ENCODE measurements around the gene CLIC1. TPM values are rescaled to one million over a fixed set of nuclear protein-coding genes. Genes with fewer than 3 reads are reported as not detected.

CLIC1 gene
- total and polyA plus RNA-seq, 2 experiments from 2014 or later = 463 to 599 TPM

DNA sequence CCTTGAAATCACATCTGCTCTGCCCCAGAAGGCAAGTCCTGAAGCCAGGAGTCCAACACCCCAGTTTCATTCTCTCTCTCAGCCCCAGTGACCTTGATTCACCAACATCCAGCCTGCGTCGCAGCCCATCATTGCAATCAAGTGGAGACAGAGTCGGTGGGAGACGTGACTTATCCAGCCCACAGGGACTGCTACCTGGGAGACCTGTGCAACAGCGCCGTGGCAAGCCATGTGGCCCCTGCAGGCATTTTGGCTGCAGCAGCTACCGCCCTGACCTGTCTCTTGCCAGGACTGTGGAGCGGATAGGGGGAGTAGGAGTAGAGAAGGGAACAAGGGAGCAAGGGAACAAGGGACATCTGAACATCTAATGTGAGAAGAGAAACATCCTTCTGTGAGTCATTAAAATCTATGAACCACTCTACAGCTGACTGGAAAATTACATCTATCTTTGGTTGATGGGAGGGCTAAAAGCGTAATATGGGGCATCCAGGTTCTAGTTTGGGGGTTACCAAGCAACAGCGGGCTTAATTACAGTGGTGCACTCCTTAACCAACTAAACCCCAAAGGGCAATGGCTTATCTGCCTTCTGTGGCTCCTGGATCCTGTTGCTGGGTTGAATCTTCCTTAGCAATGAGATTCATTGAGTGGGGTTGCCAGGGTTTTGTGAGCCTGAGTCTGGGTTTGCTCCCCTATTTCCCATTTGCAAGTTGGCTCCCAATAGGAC, 18.7 kb downstream of the CLIC1 start:
- Histone ChIP-seq H3K27me3 (no peaks in the 10 kb centered on the region), H4K20me1 (ENCODE audit: insufficient read depth, poor library complexity, severe bottlenecking) (no peaks in the 10 kb centered on the region), H3K4me3 (no peak overlapping the region), H3K9me2 (replicated peaks; ENCODE audit: insufficient read depth) (no peaks in the 10 kb centered on the region), H3K27ac (no peak overlapping the region), H3K4me1 (ENCODE audit: insufficient read depth) (peaks cover 25% of the 10 kb centered on the region), H2AFZ (no peak overlapping the region), H3K79me2 (no peaks in the 10 kb centered on the region), H3K9me3 (ENCODE audit: low read depth) (no peaks in the 10 kb centered on the region), H3K4me2 (no peak overlapping the region), H3K36me3 (replicated peaks; ENCODE audit: insufficient read depth, low read depth) (no peaks in the 10 kb centered on the region)
- DNase-seq (ENCODE audit: low spot score) = peak; percentile 26
- no peak for TF ChIP-seq EZH2phosphoT487 (IDR thresholded peaks at IDR 0.05; ENCODE audit: low read depth, severe bottlenecking, unreplicated experiment)
- TF ChIP-seq EZH2 (IDR thresholded peaks at IDR 0.05; ENCODE audit: borderline replicate concordance) = no peak
- no peak for TF ChIP-seq CTCF (IDR thresholded peaks at IDR 0.05; ENCODE audit: poor library complexity)
- 56% methylated on average over 10 of the region's 10 CpGs for WGBS (ENCODE audit: low lambda C conversion rate, missing lambda C conversion rate)

DNA sequence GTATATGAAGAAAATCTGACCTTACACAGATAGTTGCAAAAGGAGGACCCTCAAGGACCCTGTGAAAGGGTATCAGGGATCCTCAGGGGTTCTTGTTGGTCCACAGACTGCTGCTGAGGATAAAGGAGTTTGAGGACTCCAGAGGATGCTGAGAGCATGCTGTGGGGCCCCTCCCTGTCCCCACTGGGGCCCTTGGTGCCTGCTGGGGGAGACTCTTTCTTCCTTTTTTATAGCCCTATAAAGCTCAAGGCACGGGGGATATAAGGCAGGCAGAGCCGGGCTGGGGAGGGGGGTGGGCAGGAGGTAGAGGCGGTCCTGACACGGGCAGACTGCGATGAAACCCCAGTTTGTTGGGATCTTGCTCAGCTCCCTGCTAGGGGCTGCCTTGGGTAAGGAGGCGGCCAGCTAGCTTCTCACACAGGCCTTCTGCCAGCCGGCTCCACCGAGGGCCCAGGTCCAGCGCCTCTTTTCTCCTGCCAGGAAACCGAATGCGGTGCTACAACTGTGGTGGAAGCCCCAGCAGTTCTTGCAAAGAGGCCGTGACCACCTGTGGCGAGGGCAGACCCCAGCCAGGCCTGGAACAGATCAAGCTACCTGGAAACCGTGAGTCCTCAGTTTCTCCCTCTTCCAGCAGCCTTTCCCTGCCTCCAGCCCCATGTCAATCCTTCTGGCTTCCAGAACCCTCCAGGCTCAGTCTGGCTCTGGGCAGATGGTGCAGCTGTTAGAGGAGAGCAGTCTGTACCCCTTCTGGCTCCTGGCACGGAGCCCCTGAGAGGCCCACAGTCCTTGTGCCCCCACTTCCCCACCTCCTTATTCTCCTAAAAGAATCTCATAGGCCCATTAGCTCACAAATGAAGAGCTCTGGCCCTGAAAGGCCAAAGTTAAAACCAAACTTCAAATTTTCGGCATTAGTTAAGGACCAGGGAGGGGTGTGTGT, 21.0 kb downstream of the CLIC1 start, which contains the start of gene LY6G6D:
TSS of gene LY6G6D (plus strand) at position 327 of the 937 bp plus-strand sequence. CDS start at position 335, 8 bp downstream.
- Histone ChIP-seq H4K20me1 (ENCODE audit: insufficient read depth, poor library complexity, severe bottlenecking) (no peaks in the 10 kb centered on the region), H3K9me2 (replicated peaks; ENCODE audit: insufficient read depth) (no peaks in the 10 kb centered on the region), H3K27me3 (no peaks in the 10 kb centered on the region), H3K36me3 (replicated peaks; ENCODE audit: insufficient read depth, low read depth) (no peaks in the 10 kb centered on the region), H3K4me2 (peak within 1 kb of the TSS; percentile 60), H3K9me3 (ENCODE audit: low read depth) (no peaks in the 10 kb centered on the region), H2AFZ (peak within 1 kb of the TSS; percentile 60), H3K79me2 (no peaks in the 10 kb centered on the region), H3K27ac (peak within 1 kb of the TSS; percentile 90), H3K4me1 (ENCODE audit: insufficient read depth) (peaks cover 25% of the 10 kb centered on the region), H3K4me3 (no peak within 1 kb of the TSS)
- TF ChIP-seq EZH2phosphoT487 (IDR thresholded peaks at IDR 0.05; ENCODE audit: low read depth, severe bottlenecking, unreplicated experiment) (no peak), CTCF (IDR thresholded peaks at IDR 0.05; ENCODE audit: poor library complexity) (no peak), EZH2 (IDR thresholded peaks at IDR 0.05; ENCODE audit: borderline replicate concordance) (no peak)
- DNase-seq (ENCODE audit: low spot score) = no peak
- WGBS (ENCODE audit: low lambda C conversion rate, missing lambda C conversion rate) = 53% methylated on average over 16 of the region's 16 CpGs

DNA sequence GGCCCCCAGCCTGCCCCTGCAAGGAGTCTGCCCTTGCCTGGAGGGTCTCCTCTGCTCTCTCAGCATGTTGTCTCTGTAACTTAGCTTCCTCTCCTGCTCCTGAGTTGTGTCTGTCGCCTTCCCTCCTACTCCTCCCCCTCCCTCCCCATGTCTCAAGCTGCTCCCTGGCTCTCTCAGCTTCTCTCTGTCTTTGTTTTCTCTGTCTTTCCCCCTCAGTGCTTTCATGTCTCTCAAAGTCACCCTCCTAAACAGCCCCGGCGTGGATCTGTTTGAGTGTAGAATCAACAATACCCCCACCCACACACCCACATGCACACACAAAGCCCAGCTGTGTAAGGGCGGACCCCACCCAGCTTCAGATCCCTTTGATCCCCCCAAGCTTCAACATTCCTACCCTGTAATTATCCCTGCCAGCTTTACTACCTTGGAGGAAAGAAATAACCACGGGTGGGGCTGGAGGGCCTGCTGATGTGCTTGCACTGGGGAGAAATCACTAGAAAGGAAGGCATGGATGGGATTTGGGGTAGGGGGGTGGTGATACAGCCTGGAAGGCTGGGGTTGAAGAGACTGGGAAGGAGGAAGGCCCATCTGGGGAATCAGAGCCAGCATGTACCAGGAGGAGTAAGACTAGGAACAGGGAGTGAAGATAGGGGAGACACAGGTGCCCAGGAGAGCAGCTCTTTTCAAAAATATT, 22.2 kb downstream of the CLIC1 start:
- Histone ChIP-seq H3K36me3 (replicated peaks; ENCODE audit: insufficient read depth, low read depth) (no peaks in the 10 kb centered on the region), H3K27me3 (no peaks in the 10 kb centered on the region), H3K4me2 (peak overlapping the region; percentile 60), H3K79me2 (no peaks in the 10 kb centered on the region), H4K20me1 (ENCODE audit: insufficient read depth, poor library complexity, severe bottlenecking) (no peaks in the 10 kb centered on the region), H3K4me1 (ENCODE audit: insufficient read depth) (peaks cover 25% of the 10 kb centered on the region), H3K4me3 (no peak overlapping the region), H2AFZ (peak overlapping the region; percentile 55), H3K27ac (peak overlapping the region; percentile 90), H3K9me3 (ENCODE audit: low read depth) (no peaks in the 10 kb centered on the region), H3K9me2 (replicated peaks; ENCODE audit: insufficient read depth) (no peaks in the 10 kb centered on the region)
- 26% methylated on average over 4 of the region's 5 CpGs for WGBS (ENCODE audit: low lambda C conversion rate, missing lambda C conversion rate)
- DNase-seq (ENCODE audit: low spot score) = peak; percentile 50
- TF ChIP-seq CTCF (IDR thresholded peaks at IDR 0.05; ENCODE audit: poor library complexity) (no peak), EZH2phosphoT487 (IDR thresholded peaks at IDR 0.05; ENCODE audit: low read depth, severe bottlenecking, unreplicated experiment) (no peak), EZH2 (IDR thresholded peaks at IDR 0.05; ENCODE audit: borderline replicate concordance) (no peak)
